NCI-H345 treated with DMSO at 0.1 percent for 48 hours (cell line): ENCODE results near the gene KLF1.
"Not testable (repeated sequence)": the region's sequence is repeated elsewhere in the genome, so short reads cannot be mapped to it uniquely, and the experiment has no call there.

Source experiments
- DNase-seq: peaks from one replicate; lab custom pipeline; 2025; ENCODE audit not compliant: unreplicated experiment; lab: John Stamatoyannopoulos, UW

Gene KLF1

DNA sequence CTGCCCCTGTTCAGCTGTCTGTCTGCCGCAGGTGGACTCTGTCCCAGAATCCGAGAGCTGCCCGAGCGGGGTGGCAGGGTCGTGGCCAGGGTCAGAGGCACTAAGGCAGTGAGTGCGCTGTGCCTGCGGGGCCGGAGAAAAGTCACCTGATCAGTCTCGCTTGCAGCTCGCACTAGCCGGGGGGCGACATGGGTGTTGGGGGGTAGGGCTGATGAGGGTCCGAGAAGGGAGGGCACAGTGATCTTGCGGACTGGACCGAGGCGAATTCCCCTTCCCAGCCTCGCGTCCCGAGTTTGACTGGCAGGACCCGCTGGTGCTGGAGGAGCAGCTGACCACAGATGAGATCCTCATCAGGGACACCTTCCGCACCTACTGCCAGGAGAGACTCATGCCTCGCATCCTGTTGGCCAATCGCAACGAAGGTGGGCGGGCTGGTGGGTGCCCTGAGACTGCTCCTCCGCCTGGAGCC, 4.6 kb upstream of the KLF1 start:
- no peak for DNase-seq

DNA sequence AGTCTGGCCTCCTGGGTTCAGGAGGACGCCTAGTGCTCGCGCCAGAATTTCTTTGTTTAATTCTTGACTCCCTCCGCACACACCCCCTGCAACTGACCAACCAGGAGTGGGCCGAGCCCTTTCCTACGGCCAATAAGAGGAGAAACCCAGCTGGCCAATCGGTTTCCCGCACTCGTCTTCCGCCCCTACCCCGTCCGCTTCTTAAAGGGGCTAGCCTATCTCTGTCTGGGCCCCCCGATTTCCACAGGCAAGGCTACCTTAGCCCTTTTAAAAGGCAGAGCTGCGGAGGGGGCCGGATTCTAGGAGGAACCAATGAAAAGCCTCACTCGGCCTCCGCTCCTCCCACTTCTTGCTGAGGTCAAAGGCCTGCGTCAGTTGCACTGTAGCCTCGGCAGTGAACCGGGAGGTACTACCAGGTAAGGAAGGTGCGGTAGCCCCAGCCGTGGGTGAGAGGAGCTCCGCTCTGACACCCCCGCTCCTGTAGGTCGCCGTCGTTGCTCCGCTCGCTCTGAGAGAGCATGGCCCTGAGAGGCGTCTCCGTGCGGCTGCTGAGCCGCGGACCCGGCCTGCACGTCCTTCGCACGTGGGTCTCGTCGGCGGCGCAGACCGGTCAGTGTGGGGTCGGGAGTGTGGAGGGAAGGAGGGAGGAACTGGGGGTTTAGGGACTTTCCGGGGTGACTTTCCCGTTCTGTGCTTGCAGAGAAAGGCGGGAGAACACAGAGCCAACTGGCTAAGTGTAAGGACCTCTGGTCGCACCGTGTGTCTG, 4.0 kb upstream of the KLF1 start, which contains the start of gene GCDH:
Gene GCDH (plus strand): TSS at position 374 of the 766 bp plus-strand sequence. CDS start 145 bp downstream, at position 519.
- DNase-seq: peak; percentile 79

DNA sequence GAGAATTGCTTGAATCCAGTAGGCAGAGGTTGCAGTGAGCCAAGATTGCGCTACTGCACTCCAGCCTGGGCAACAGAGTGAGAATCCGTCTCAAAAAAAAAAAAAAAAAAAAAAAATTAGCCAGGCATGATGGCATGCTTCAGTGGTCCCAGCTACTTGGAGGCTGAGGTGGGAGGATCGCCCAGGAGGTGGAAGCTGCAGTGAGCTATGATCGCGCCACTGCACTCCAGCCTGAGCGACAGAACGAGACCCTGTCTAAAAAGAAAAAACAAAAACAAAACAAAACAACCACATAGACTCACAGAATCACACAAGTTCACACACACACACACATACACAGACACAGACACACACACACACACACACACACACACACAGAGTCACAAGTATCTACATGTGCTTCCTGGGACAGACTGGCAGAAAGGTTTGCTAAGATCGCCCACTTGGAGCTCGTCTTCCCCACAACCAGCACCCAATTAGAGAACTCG, 3.3 kb upstream of the KLF1 start:
- not testable (repeated sequence) for DNase-seq

DNA sequence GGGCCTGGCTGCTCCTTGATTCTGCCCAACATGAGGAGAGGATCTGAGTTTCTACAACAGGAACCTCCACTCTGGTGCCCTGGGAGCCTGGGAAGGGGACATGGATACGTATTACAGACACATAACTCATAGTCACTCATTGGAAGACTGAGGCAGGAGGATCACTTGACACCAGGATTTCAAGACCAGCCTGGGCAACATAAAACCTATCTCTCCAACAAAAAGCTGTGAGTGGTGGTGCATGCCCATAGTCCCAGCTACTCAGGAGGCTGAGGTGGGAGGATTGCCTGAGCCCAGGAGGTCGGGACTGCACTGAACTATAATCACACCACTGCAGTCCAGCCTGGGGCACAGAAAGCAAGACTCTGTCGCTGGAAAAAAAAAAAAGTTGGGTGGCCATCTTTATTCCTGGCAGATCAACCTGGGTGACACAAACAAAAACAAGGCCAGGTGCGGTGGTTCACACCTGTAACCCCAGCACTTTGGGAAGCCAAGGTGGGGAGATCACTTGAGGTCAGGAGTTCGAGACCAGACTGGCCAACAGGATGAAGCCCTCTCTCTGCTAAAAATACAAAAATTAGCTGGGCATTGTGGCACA, 1.1 kb upstream of the KLF1 start:
- DNase-seq: no peak

DNA sequence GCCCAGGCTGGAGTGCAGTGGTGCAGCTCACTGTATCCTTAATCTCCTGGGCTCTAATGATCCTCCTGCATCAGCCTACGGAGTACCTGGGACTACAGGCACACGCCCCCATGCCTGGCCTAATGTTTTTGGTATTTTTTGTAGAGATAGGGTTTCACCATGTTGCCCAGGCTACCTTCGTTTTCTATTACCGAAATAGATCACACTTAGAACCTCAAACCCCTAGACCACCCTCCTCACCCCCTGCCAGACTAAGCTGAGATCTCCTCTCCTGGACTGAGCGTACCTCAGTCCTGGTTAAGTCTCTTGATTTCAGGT, 391 bp downstream of the KLF1 start:
- no peak for DNase-seq

DNA sequence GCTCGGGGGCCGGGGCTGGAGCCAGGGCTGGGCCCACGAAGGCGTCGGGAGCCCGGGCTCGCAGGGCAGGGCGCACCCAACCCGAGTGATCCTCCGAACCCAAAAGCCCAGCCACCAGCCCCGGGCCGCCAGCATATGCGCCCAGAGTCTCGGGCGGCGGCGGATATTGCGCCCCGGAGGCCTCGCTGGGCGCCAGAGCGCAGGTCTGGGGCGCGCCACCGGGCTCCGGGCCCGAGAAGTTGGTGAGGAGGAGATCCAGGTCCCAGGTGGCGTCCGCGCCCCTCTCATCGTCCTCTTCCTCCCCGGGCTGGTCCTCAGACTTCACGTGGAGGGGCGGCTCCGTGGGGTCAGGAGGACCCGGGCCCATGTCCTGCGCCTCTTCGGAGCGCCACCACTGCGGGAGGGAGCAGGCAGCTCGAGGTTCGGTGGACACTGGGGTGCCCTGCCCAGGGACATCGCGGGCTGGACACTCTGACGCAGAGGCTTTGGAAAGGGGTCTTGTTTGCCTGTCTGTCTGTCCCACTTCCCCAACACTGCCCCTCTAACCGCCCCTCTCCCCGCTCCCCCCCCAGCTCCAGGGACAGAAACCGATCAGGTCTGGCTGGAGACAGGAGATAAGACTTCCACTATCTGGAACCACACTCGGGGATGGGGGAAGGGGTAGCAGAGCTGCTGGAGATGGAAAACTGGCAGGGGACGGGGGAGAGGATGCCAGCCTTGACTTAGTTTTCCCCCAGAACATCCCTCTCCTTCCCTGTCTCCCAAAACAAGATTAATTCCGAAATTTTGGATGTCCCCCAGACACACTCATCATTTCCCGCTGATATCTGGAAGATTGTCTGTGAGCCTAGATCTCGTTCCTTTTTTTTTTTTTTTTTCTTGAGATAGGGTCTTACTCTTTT, 1.0 kb downstream of the KLF1 start:
- no peak for DNase-seq

DNA sequence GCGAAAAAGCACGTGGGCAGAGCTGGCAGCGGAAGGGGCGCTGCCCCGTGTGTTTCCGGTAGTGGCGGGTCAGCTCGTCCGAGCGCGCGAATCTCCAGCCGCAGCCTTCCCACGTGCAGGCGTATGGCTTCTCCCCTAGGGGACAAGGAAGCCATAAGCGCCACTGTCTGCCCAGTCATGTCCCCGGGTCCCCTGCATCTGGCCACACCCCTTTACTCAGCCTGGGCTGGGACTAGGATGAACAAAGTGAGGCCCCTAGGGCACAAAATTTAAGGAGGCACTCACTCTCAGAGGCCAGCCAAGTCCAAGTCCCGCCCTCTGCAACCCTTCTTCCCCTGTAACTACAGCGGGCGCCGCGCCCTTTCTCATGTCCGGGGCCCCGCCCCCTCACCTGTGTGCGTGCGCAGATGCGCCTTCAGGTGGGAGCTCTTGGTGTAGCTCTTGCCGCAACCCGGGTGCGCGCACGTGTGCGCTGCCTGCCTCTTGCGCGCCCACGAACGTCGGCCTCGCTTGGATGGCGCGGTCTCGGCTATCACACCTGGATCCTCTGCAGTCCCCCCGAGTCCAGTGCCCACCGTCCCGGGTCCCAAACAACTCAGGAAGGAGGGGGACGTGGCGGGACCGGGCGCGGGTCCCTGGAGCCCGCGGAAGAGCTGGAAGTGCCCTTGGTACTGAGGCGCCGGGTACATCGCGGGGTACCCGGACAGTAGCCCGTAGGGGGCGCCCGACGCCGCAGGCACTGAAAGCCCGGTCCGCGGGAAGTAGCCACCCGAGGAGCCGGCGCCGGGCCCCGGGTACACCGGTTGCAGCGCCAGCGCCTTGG, 1.9 kb downstream of the KLF1 start:
- DNase-seq: peak; percentile 14

DNA sequence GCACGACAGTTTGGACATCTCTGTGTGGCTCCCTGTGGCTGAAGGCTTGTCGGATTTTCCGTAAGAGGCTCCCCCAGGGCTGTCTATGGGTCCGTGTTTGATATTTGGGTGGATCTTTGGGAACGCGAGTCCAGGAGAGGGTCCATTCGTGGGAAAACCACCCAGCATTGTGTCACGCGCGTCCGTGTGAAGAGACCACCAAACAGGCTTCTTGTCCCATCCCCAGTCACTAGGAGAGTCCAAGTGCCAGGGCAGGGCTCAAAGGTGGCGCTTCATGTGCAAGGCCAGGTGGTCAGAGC, 2.4 kb downstream of the KLF1 start:
- no peak for DNase-seq

DNA sequence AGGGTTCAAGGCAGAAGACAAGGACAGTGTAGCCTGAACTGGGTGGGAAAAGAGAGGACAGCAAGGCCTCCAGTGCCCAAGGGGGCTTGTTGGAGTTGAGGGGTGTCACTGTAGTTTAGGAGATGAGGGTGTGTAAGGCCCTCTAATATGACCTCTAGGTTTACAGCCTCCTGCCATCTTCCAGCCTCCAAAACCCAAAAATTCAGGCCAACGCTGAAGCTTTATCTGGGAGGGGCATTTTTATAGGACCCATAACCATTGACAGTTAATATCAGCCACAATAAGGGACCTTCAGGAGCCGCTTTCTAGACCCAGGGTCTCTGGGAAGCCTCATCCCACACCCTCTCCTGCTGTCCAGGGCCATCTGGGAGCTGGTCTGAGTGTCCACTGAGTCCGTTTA, 2.8 kb downstream of the KLF1 start:
- DNase-seq: no peak

DNA sequence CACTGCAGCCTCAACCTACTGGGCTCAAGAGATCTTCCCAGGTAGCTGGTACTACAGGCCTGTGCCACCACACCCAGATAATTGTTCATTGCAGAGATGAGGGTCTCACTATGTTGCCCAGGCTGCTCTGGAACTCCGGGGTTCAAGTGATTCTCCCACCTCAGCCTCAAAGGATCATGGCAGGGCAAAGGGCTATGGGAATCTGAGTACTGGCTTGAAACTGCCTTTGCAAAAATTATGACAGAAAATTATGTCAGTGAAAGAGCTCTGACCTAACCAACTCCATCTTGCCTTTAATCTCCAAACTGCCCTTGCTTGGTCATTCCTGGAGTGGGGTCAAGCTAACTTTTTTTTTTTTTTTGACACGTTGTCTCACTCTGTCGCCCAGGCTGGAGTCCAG, 4.4 kb downstream of the KLF1 start:
- DNase-seq: no peak

DNA sequence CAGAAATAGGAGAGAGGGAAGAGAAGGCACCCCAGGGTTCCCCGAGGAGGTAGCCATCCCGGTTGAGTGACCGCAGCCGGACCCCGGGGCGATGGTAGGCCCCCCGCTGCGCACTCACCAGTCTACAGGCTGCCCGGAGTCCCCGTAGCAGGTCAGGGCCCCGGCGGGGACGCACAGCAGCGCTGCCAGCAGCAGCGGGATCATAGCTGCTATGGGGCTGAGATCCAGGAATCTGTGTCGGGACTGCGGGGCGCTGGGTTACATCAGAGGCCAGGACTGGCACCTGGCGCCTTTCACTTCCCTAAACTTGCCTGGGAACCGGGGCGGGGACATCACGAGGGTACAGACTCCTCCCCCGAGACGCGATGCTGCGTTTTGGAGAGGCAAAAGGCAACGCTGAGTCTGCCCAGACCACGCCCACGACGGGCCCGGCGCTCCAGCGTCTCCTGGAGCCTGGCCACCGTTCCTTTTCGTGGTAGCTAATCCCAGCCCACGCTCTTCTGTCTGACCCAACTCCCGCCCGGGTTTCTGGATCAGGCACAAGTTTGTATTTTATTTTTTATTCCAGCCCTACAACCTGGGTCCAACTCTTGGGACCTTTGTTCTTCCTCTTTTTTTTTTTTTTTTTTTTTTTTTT, 5.7 kb downstream of the KLF1 start, which contains the start of gene DNASE2:
Gene DNASE2 (minus strand): TSS at position 278 of the 637 bp plus-strand sequence. CDS start 74 bp downstream, at position 204.
- peak; percentile 40 for DNase-seq

DNA sequence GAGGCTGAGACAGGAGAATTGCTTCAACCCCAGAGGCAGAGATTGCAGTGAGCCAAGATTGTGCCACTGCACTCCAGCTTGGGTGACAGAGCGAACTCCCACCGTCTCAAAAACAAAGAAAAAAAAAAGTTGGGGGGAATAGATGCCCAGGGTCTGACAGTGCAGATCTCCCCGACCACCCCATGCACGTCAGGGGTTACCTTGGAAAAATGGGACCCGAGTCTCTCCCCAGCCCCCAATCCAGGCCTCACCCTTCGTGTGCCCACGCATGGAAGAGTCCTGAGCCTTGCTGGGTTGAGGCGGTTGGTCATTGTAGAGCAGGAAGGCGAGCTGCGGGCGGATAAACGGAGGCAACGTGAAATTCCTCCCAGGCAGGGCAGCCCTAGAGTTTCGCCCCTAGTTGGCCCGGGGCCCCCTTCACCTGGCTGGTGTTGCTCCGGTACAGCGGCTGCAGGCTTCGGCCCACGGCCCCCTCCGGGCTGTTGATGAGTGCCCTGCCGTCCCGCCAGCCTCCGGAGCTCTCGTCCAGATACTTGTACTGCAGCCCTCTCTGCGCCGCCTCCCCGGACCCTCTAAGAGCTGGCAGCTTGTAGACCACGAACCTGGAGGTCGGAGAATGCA, 6.3 kb downstream of the KLF1 start:
- no peak for DNase-seq

DNA sequence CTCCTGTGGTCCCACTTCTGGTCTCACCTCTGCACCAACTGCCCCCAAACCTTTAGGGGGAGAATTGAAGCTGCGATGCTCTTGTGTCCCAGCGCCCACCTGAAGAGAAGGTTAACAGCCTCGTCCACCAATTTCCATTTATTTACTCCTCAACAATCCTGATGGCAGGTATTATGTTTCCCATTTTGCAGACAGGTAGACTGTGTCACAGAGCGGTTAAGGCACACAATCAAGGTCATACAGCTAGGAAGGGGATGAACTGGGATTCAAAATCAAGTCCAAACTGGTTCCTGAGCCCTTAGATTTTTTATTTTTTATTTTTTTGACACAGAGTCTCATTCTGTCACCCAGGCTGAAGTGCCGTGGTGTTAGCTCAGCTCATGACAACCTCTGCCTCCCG, 11.9 kb downstream of the KLF1 start:
- DNase-seq: no peak

DNA sequence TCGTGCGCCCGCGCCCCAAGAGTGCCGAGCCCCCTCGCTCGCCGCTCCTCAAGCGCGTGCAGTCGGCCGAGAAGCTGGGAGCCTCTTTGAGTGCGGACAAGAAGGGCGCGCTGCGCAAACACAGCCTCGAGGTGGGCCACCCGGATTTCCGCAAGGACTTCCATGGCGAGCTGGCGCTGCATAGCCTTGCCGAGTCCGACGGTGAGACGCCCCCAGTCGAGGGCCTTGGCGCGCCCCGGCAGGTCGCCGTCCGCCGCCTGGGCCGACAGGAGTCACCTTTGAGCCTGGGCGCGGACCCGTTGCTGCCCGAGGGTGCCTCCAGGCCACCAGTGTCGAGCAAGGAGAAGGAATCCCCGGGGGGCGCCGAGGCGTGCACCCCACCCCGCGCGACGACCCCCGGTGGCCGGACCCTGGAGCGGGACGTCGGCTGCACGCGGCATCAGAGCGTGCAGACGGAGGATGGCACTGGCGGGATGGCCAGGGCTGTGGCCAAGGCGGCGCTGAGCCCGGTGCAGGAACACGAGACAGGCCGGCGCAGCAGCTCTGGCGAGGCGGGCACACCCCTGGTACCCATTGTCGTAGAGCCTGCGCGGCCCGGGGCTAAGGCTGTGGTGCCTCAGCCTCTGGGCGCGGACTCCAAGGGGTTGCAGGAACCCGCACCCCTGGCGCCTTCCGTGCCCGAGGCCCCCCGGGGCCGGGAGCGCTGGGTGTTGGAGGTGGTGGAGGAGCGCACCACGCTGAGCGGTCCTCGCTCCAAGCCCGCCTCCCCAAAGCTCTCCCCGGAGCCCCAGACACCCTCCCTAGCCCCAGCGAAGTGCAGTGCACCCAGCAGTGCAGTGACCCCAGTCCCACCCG, 12.9 kb downstream of the KLF1 start:
- no peak for DNase-seq

DNA sequence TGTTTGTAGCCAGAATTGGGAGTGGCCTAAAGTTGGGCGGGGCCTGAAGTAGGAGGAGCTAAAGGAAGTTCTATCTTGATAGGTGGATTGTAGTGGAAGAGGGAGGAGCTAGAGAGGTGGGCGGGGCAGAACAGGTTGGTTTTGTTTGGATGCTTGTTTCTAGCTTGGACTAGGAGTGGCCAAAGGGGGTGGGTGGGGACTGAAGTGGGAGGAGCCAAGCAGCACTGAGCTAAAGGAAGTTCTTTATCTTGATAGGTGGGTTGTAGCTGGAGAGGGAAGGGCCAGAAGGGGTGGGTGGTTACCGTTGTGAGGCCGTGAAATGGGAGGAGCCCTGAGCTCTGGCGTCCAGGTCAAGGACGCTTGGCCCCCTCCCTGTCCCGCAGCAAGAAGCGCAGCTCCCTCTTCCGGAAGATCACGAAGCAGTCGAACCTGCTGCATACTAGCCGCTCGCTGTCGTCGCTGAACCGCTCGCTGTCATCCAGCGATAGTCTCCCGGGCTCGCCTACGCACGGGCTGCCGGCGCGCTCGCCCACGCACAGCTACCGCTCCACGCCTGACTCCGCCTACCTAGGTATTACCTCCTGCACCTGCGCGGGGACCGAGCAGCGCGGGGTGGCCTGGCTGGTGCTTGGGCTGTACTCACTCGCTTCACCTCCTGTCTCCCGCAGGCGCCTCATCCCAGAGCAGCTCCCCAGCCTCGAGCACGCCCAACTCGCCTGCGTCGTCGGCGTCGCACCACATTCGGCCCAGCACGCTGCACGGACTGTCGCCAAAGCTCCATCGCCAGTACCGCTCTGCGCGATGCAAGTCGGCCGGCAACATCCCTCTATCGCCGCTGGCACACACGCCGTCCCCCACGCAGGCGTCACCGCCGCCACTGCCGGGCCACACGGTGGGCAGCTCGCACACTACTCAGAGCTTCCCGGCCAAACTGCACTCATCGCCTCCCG, 13.8 kb downstream of the KLF1 start:
- no peak for DNase-seq

DNA sequence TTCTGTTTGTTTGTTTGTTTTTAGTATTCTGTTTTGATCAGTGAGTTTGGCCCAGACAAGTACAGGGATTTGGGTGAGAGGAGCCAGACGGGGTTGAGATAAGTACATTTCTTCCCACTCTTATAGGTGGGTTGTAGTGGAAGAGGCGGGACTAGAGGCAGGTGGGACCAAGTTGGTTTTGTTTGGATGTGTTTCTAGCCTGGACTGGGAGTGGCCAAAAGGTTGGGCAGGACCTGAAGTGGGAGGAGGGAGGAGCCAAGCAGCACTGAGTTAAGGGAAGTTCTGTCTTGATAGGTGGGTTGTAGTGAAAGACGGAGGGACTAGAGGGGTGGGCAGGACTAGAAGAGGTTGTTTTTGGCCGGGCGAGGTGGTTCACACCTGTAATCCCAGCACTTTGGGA, 14.7 kb downstream of the KLF1 start:
- DNase-seq: no peak

DNA sequence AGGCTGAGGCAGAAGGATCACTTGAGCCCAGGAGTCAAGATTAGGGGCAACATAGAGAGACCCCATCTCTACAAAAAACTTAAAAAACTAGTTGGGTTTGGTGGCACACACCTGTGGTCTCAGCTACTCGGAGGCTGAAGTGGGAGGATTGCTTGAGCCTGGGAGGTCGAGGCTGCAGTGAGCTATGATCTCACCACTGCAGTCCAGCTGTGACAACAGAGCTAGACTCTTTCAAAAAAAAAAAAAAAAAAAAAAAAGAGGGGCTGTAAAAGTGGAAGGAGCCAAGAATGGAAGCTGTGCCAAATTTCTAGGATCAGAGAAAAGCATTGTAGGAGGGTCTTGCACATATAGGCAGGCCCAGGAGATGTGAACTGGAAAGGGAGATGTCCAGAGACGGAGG, 15.3 kb downstream of the KLF1 start:
- DNase-seq: no peak
